NCI-H1417 treated with DMSO at 0.1 percent for 48 hours (cell line): Measurements from ENCODE around the gene DHRS3.

Source experiments
- DNase-seq: peaks from one replicate; lab custom pipeline; 2025; lab: John Stamatoyannopoulos, UW

Gene DHRS3

GRCh38 chr1:12552951-12553921, 64.8 kb downstream of the DHRS3 start:
- no peak for DNase-seq

- DNase-seq: no peak
Measured at GRCh38 chr1:12552111-12552888, 65.7 kb downstream of the DHRS3 start.

GRCh38 chr1:12551584-12551983, 66.4 kb downstream of the DHRS3 start:
- DNase-seq: no peak

GRCh38 chr1:12549460-12550349, 68.3 kb downstream of the DHRS3 start:
- no peak for DNase-seq

- no peak for DNase-seq
Measured at GRCh38 chr1:12548973-12549459, 69.0 kb downstream of the DHRS3 start.

GRCh38 chr1:12548279-12548972, 69.6 kb downstream of the DHRS3 start:
- no peak for DNase-seq

- no peak for DNase-seq
Measured at GRCh38 chr1:12547586-12548225, 70.3 kb downstream of the DHRS3 start.

GRCh38 chr1:12546771-12547585, 71.0 kb downstream of the DHRS3 start:
- DNase-seq: no peak

GRCh38 chr1:12544992-12545391, 73.0 kb downstream of the DHRS3 start:
- no peak for DNase-seq

GRCh38 chr1:12544357-12544756, 73.7 kb downstream of the DHRS3 start:
- DNase-seq: no peak

- DNase-seq: no peak
Measured at GRCh38 chr1:12543740-12544154, 74.3 kb downstream of the DHRS3 start.

GRCh38 chr1:12542616-12543592, 75.1 kb downstream of the DHRS3 start:
- DNase-seq: no peak

- DNase-seq: no peak
Measured at GRCh38 chr1:12542138-12542465, 75.9 kb downstream of the DHRS3 start.

- no peak for DNase-seq
Measured at GRCh38 chr1:12541274-12542137, 76.5 kb downstream of the DHRS3 start.

GRCh38 chr1:12540580-12541273, 77.3 kb downstream of the DHRS3 start:
- DNase-seq: no peak

GRCh38 chr1:12539705-12540579, 78.1 kb downstream of the DHRS3 start:
- no peak for DNase-seq
